GM18519 (cell line): Measurements from ENCODE around the gene TBKBP1.

Experiments
- ATAC-seq: cut with Tn5 transposase; IDR thresholded peaks from one replicate; pipeline ENCODE4 v1.9.1; 2021; ENCODE audit warnings: mild to moderate bottlenecking, moderate library complexity; ENCODE audit not compliant: unreplicated experiment, low FRiP score

The TBKBP1 gene

DNA sequence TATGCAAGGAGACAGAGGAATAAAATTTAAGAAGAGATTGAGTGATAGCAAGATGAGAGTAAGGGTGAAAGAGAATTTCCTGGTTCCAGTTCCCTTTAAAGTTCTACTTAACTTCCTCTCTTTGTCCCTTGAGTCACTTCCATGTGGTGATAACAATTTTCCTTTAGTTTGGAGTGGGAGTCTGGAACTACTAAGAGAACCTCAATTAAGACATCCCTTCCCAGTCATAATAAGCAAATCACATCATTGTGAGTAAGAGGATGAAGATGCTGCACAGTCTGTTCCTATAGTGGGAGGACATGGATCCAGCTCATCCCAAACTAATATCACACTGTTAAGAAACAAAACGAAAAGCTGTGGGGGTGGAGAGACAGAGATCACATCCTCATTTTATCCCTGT is 63.4 kb downstream of the TBKBP1 start:
- ATAC-seq, result no peak

DNA sequence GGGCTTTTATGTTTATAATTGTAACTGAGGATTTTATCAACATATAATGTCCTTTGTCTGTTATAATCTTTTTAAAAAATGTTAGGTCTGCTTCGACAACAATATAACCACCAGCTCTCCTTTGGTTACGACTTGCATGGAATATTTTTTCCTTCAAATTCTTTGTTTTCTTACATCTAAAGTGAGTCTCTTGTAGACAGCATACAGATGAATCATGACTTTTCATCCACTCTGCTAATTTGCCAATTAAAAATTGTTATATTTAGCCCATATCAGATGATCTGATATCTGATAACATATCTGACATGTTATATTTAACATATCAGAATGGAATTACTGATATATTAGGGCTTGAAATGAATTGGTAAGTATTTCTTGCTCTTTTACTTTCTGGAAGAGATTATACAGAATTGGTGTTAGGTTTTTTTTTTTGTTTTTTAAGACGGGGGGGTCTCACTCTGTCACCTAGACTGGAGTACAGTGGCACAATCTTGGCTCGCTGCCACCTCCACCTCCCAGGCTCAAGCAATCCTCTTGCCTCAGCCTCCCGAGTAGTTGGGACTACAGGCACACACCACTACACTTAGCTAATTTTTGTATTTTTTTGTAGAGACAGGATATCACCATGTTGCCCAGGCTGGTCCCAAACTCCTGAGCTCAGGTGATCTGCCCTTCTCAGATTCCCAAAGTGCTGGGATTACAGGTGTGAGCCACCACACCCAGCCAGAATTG is 66.6 kb downstream of the TBKBP1 start:
- no peak for ATAC-seq
